ENCODE measurements around the gene GPX3.

- TF ChIP-seq EZH2 (IDR thresholded peaks at IDR 0.05; ENCODE audit: borderline replicate concordance, low read depth, low read length, severe bottlenecking) (no peak), CTCF (IDR thresholded peaks at IDR 0.05; ENCODE audit: extremely low read depth in 1 of 2, insufficient read depth in 1 of 2, low read depth in 1 of 2, low read length in 2 of 2) (no peak), POLR2AphosphoS5 (IDR thresholded peaks at IDR 0.05; ENCODE audit: insufficient read depth, low read depth, low read length) (no peak), POLR2A (IDR thresholded peaks at IDR 0.05; ENCODE audit: low read depth, low read length) (no peak), JUN (IDR thresholded peaks at IDR 0.05; ENCODE audit: borderline replicate concordance, insufficient read depth, insufficient read length, low read depth) (no peak), MAX (IDR thresholded peaks at IDR 0.05; ENCODE audit: insufficient read depth, insufficient read length) (no peak), GATA2 (IDR thresholded peaks at IDR 0.05; ENCODE audit: insufficient read depth, insufficient read length, low read depth, low read length) (no peak), FOS (IDR thresholded peaks at IDR 0.05; ENCODE audit: borderline replicate concordance, insufficient read depth, low read length) (no peak)
Measured at GRCh38 chr5:151003503-151003860, 16.9 kb upstream of the GPX3 start.

Measured in endothelial cell of umbilical vein (primary cell).